WI38 (cell line): ENCODE data around the gene H2BK1.

Source experiments
- H3K4me3 ChIP-seq: 2 replicates; pipeline ENCODE4 v1.5.1; 2011; ENCODE audit warnings: low read depth, mild to moderate bottlenecking, control low read depth, low read length
- TF ChIP-seq, protein P1 (sequence below): IDR thresholded peaks from 2 replicates; pipeline ENCODE4 v1.5.1; 2012; ENCODE audit warnings: low read depth, mild to moderate bottlenecking, control low read depth, low read length

Gene H2BK1

DNA sequence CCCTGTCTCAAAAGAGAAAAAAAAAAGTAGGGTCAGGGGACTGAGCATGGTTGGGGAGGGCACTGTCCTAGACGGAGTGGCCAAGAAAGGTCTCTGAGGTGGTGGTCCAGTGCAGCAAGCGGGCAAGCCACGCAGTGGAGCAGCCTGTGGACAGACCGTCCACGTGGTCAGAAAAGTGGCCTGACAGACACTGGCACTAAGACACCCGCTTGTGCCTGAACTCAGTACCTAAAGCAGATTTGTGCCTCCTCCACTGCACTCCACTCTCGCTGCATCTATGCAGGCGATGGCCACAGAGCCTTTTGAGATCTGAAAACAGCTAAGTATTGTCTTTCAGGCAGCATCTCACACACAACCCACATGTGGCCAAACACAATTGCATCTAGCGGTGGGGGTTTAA, 32.1 kb downstream of the H2BK1 start:
- TF ChIP-seq, protein P1, sequence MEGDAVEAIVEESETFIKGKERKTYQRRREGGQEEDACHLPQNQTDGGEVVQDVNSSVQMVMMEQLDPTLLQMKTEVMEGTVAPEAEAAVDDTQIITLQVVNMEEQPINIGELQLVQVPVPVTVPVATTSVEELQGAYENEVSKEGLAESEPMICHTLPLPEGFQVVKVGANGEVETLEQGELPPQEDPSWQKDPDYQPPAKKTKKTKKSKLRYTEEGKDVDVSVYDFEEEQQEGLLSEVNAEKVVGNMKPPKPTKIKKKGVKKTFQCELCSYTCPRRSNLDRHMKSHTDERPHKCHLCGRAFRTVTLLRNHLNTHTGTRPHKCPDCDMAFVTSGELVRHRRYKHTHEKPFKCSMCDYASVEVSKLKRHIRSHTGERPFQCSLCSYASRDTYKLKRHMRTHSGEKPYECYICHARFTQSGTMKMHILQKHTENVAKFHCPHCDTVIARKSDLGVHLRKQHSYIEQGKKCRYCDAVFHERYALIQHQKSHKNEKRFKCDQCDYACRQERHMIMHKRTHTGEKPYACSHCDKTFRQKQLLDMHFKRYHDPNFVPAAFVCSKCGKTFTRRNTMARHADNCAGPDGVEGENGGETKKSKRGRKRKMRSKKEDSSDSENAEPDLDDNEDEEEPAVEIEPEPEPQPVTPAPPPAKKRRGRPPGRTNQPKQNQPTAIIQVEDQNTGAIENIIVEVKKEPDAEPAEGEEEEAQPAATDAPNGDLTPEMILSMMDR = no peak
- no peak overlapping the region for H3K4me3 ChIP-seq

DNA sequence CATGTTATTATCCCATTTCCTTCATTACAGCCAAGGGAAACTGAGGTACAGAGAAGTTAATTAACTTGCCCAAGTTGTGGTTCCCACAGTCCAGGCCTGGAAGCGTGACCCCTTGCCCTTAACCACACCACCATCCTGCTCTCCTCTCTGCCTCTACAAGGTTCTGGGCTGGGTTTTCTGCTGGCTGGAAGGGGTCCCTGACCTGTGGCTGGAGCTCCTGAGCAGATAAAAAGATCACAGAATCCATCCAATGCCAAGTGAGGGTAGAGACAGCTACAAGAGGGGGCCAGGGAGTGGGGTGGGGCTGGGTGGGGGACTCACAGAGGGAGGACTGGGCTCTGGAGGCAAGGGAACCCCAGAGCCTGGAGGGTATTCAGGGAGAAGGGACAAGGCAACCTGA, 33.0 kb downstream of the H2BK1 start:
- TF ChIP-seq, protein P1 = no peak
- H3K4me3 ChIP-seq = no peak overlapping the region

DNA sequence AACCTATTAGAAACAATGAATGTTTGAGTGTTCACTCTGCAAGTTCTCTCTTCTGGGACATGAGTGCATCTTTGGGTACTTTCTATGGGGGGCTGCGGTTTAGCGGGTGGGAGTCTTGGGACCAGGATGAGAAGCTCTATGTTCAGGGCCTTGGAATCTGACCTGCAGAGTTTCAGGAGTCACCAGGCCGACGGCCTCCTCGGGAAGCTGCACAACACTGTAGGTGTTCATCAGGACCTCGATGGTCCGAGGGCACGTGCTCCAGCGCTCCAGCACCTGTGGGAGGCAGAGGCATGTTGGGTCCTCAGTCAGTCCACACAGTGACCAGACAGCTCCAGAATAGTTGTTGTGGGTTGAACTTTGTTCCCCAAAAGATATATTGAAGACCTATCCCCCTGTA, 33.9 kb downstream of the H2BK1 start:
- TF ChIP-seq, protein P1 = no peak
- H3K4me3 ChIP-seq = no peak overlapping the region

DNA sequence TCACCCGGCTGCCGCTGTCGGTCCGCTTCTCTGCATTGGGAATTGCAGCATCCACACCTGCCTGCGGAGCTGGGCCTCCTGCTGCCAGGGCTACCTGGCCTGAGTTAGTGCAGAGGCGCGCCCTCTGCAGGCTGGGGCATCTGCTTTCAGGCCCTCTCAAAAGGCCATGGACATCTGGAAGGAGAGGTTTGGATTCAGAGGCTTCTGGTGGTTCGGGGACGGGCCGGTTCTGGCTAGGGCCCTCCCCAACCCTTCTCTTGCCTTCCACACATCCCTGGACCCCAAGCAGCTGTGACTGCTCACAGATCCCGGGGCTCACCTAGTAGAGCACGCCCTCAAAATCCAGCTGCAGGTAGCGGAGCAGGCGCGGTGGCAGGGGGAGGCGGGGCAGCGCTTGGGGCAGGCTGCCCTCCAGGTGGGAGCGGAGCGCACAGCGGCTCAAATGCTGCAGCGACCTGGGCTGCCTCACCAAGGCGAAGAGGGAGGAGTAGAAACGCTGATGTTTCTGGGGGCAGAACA, 34.4 kb downstream of the H2BK1 start:
- TF ChIP-seq, protein P1 = no peak
- H3K4me3 ChIP-seq = no peak overlapping the region

DNA sequence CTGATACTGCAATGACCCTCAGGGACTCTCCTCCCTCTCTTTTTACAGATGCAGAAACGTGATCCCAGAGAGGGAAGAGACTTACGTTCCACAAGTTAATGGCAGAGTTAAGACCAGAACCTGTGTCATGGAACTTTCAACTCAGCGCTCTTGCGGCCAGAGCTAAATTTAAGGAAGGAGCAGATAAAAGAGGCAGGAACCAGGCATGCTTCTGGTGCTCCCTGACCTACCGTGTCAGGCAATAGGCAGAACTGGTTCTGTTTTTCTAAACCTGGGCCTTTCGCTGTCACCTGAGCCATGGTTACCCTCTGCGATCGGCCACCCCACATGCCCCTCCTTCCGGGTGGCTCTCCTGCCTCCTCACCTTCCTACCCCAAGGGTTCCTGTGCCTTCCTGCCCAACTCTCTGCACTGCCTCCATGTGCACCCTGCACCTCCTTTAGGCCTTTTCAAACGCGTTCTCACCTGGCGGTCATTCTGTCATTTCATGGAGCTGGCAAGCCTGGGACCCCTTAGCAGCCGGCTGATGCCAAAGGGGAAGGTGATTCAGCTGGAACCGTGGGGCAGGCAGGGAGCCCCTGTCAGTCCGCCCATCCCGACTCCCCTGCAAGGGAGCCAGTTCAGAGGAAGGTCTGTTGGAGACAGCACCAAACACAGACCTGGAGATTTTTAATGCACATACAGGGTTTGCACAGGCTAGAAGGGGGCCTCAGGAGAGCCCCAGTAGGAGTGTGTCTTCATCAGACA, 35.1 kb downstream of the H2BK1 start:
- no peak overlapping the region for H3K4me3 ChIP-seq
- TF ChIP-seq, protein P1 = no peak

DNA sequence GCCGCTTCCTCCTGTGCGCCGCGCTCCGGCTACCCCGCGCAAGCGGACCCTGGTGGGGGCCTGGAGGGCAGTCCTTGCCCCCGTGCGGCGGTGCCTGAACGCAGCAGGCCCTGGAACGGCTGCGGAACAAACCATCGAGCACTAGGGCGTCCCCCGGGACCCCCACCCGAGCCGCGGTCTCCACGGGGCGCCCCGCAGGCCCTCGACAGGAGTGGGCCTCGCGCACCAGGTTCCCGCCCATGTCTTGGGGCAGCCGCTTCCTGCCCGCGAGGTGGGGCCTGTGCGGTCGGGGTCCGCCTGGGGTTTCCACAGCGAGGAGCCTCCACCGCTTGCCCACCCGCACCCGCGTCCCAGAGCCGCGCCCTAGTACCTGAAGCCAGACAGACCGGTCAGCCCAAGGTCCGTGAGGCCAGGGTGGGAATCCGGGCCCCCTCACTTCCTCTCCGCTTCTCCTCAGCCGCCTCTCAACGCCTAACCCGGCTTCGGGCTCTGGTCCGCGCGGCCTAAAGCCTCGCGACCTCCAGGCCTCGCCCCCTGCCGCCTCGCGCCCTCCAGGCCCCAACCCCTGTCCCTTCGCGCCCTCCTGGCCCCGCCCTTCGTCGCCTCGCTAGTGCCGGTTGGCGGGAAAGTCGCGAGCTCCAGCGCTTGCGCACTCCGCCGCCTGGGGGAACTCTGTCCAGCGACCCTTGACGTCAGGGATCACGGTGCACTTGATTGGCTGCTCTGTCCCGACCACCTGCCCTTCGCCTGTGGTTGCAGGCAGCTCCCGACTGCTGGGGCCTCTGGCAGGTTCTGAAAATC, 35.8 kb downstream of the H2BK1 start:
- TF ChIP-seq, protein P1 = no peak
- H3K4me3 ChIP-seq = no peak overlapping the region
